AG09319 (cell line): ENCODE data around the gene GPER1.
"Not testable (repeated sequence)": the region's sequence is repeated elsewhere in the genome, so short reads cannot be mapped to it uniquely, and the experiment has no call there.

Experiments
- DNase-seq: peaks from one replicate; pipeline ENCODE4 v3.0.0-alpha.2; 2010; ENCODE audit warnings: low read depth; ENCODE audit errors: extremely low read depth
- TF ChIP-seq, protein P1 (sequence below): IDR thresholded peaks from 2 replicates; pipeline ENCODE4 v1.5.1; 2011; ENCODE audit warnings: low read depth, mild to moderate bottlenecking, inconsistent platforms, low read length, moderate library complexity

GPER1 gene

DNA sequence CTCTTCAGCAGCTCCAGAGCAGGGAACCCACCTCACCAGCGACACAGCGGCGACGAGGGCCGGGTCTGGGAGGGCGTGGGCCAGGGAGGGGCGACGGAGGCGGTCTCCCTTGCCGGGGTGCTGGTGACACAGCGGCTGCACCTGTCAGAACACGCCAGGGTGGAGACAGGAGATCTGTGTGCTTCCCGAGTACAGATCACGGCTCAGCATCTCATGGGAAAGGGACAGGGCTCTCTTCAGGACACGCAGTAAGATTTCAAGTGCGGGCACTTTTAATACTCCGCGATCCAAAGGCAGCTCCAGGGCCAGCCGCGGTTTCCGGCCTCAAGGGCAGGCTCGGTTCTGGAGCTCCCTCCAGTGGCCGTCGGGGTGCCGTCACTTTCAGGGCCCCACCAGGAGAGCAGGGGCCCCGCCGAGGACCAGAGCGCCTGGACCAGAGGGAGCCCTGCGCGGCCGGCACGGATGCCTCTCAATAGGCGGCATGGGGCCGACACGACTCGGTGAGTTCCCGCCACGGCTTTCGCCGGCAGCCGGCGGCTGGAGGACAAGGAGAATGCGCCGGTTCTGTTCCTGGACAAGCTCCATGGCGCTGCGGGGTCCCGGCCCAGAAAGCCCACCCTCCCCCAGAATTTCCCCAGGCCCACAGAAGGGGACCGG is 22.2 kb upstream of the GPER1 start:
- TF ChIP-seq, protein P1, sequence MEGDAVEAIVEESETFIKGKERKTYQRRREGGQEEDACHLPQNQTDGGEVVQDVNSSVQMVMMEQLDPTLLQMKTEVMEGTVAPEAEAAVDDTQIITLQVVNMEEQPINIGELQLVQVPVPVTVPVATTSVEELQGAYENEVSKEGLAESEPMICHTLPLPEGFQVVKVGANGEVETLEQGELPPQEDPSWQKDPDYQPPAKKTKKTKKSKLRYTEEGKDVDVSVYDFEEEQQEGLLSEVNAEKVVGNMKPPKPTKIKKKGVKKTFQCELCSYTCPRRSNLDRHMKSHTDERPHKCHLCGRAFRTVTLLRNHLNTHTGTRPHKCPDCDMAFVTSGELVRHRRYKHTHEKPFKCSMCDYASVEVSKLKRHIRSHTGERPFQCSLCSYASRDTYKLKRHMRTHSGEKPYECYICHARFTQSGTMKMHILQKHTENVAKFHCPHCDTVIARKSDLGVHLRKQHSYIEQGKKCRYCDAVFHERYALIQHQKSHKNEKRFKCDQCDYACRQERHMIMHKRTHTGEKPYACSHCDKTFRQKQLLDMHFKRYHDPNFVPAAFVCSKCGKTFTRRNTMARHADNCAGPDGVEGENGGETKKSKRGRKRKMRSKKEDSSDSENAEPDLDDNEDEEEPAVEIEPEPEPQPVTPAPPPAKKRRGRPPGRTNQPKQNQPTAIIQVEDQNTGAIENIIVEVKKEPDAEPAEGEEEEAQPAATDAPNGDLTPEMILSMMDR, result peak; percentile 83
- DNase-seq, result no peak

DNA sequence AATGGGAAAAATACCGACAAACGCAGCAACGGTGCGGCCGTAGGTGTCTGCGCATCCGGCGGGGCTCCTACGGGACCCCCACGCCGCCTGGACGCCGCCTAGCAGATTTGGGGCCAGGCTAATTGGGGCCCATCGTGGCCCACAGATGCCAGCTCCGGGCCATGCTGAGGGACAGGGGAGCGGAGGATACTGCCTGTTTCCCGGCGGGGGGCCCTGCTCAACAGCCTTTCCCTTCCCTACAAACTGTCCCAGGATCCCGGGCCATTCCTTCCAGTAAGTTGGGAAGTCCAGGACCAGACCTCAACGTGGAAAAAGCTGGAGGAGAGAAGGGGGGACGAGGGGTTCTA is 21.7 kb upstream of the GPER1 start:
- TF ChIP-seq, protein P1, result no peak
- DNase-seq, result no peak

DNA sequence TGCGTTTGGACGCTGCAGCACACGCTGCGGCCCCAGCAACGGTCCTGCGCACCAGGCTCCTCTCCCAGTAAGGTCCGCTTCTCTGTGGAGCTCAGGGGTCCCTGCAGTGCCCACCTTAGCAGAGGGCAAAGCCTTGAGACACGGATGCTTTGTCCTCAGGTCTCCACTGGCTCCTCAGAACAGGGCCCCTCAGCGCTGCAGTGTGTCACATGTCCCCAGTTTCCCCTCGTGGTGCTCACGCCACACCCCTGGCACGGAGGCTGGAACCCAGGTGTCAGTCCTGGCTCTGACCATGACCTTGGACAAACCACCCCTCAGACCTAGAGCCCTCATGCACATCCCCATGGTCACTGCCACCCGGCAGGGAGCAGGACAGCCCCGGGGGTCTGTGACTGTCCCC is 19.9 kb upstream of the GPER1 start:
- TF ChIP-seq, protein P1, result no peak

DNA sequence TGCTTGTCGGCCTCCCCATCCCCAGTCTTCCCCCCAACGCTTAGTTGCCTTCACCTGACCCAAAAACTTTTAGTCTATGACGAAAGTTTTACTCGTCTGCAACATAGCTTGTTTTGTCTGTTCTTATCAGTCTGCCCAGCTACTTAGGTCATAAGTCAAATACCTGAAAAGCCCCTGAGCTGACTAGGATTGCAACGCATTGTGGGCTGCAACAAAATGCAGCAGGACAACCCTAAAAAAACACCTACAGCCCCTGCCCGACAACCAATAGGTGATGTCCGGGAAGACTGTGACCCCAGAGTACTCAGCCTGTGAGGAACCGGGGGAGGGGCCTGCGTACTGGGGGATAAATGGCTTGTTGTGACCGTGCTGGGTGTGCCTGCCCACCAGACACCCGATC is 19.3 kb upstream of the GPER1 start:
- no peak for DNase-seq
- TF ChIP-seq, protein P1, result no peak

More for the DNA sequence above, 19.9 kb upstream of the GPER1 start:
- DNase-seq, result no peak

DNA sequence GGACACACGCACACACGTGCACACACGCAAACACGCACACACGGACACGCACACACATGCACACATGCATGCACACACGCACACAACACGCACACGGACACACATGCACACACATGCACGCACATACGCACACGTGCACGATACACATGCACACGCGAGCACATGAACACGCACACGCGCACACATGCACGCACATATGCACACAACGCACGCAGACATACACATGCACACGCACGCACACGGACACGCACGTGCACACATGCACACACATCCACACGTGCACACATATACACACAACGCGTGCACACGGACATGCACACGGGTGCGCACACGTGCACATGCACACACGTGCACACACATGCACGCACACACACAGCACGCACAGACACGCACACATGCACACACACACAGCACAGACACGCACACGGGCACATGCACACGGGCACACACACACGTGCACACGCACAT is 17.3 kb upstream of the GPER1 start:
- no peak for DNase-seq
- TF ChIP-seq, protein P1, result no peak

DNA sequence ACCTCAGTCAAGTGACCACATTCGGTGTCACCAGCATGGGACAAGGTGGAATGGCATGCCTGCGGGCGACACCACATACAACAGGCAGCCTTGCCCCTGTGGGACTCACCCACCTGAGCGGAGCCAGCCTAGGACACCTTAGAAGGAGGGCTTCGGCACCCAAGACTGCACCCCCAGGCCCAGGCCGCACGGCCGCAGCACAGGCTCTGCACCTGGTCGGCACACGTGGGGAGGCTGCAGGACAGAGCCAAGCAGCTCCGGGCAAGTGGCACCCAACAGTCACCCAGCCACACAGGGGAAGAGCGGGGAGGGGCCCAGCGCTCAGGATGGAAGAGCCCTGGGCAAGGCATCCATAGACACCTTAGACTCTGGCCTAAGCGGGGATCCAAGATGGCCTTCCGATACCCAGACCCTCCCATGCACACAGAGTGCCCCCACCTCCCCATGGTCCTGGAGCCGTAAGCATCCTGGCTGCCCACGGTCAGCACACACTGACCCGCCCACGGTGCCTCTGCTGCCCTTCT is 16.1 kb upstream of the GPER1 start:
- TF ChIP-seq, protein P1, result no peak
- DNase-seq, result no peak

DNA sequence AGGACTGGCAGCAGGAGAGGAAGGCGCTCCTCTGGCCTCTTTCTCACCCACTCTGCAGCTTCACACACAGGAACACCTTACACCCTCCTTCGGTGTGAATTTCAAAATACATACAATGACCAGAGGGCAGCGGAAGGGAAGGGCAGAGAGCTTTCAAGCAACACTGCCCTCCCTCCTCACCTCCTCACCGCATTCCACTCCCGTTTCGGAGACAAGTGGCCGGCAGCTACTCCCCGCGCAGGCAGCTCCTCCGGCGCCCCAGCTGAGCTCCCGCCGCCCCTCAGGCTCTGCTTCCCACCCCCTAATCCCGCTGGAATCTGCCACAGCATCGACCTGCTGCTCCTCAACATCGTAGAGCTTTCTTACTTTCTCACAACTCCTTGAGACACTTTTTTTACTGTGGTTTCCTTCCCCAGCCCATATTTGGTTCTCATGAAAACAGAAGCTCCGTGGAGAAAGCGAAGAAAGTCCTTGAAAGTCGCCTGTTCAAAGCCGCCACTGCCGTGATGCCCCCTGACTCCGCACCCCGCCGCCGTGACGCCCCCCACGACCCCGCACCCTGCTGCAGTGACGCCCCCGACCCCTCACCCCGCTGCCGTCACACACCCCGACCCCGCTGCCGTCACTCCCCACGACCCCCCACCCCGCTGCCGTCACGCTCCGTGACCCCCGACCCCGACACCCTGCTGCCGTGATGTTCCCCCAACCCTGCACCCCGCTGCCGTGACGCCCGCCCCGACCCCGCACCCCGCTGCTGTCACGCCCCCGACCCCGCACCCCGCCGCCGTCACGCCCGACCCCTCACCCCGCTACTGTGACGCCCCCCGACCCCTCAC is 14.6 kb upstream of the GPER1 start:
- no peak for DNase-seq
- TF ChIP-seq, protein P1, result no peak

DNA sequence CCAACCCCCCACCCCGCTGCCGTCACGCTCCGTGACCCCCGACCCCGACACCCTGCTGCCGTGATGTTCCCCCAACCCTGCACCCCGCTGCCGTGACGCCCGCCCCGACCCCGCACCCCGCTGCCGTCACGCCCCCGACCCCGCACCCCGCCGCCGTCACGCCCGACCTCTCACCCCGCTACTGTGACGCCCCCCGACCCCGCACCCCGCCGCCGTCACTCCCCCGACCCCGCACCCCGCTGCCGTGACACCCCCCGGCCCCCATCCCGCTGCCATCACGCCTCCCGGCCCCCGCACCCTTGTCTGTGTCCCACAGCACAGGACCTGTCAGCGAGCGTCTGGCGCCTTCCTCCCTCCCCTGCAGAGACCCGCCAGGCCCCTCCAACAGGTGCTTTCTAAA is 13.9 kb upstream of the GPER1 start:
- DNase-seq, result not testable (repeated sequence)
